Activated CD8-positive, alpha-beta T cell treated with anti-CD3 and anti-CD28 coated beads for 36 hours (primary cell): ENCODE data around the gene SUCLA2. TPM values are rescaled to one million over a fixed set of nuclear protein-coding genes. Genes with fewer than 3 reads are reported as not detected.

Source experiments
- ATAC-seq: fragments of 200-7000 bp; cut with Tn5 transposase; one replicate; pipeline ENCODE4 v1.10.0; 2021; ENCODE audit warnings: mild to moderate bottlenecking, moderate library complexity
- CTCF ChIA-PET: fragments of 350-600 bp; sonication (Branson Sonifier 250); formaldehyde crosslinking; loops from one replicate; lab custom pipeline; 2021; ENCODE audit warnings: antibody characterized with exemption; lab: Charles Lee
- POLR2A ChIA-PET: fragments of 350-600 bp; sonication (Branson Sonifier 250); formaldehyde crosslinking; loops from one replicate; lab custom pipeline; 2021; ENCODE audit warnings: antibody characterized with exemption; lab: Charles Lee
- DNase-seq: peaks from one replicate; pipeline ENCODE4 v3.0.0-alpha.2; 2020
- H3K27ac Mint-ChIP-seq: one replicate; pipeline ENCODE4 v1.8.0; 2021; ENCODE audit warnings: mild to moderate bottlenecking, mixed read lengths
- H3K27me3 Mint-ChIP-seq: one replicate; pipeline ENCODE4 v1.8.0; 2021; ENCODE audit warnings: mixed read lengths
- H3K36me3 Mint-ChIP-seq: one replicate; pipeline ENCODE4 v1.8.0; 2021; ENCODE audit warnings: low read depth, mixed read lengths
- H3K4me1 Mint-ChIP-seq: one replicate; pipeline ENCODE4 v1.8.0; 2021; ENCODE audit warnings: low read depth, mixed read lengths
- H3K4me3 Mint-ChIP-seq: one replicate; pipeline ENCODE4 v1.8.0; 2021; ENCODE audit warnings: mild to moderate bottlenecking, moderate library complexity, mixed read lengths
- H3K9me3 Mint-ChIP-seq: one replicate; pipeline ENCODE4 v1.8.0; 2021; ENCODE audit warnings: mixed read lengths
- intact Hi-C: fragments of 100-400 bp; cut with micrococcal nuclease; formaldehyde crosslinking; loops from one replicate; pipeline ENCODE4 v1.10.0; 2022
- total RNA-seq, 2 experiments: library from RNA; stranded (reverse); gene quantifications; one replicate each; pipeline ENCODE4 v1.2.3, GENCODE V29; 2021
- TF ChIP-seq, protein P1 (sequence below): fragments of 200-600 bp; IDR thresholded peaks from one replicate; pipeline ENCODE4 v1.8.0; 2022; ENCODE audit warnings: antibody characterized with exemption, mild to moderate bottlenecking

SUCLA2 gene
- total RNA-seq, 2 experiments from 2014 or later: 42.2 to 44.7 TPM

GRCh38 chr13:48000559-48001113 lies 437 bp downstream of the SUCLA2 start:
- DNase-seq (peak; percentile 17), ATAC-seq (peak; percentile 28)
- Mint-ChIP-seq H3K4me3 (peak overlapping the region; percentile 90), H3K27ac (peak overlapping the region; percentile 84), H3K9me3 (no peaks in the 10 kb centered on the region), H3K36me3 (peaks cover 13% of the 10 kb centered on the region), H3K27me3 (no peaks in the 10 kb centered on the region), H3K4me1 (peaks cover 30% of the 10 kb centered on the region)
- ChIA-PET POLR2A (interaction anchor here (0.6 to 1.0 kb wide), 2 partner anchors 12 to 36 kb away, joined by 3 to 4 read pairs; partner anchors contain the start of gene NUDT15), CTCF (interaction anchor here (1.0 kb wide), 1 partner anchor 37 kb away, joined by 3 read pairs; the partner anchor contains the start of gene NUDT15)
- intact Hi-C loops: no loop called here
- TF ChIP-seq, protein P1, sequence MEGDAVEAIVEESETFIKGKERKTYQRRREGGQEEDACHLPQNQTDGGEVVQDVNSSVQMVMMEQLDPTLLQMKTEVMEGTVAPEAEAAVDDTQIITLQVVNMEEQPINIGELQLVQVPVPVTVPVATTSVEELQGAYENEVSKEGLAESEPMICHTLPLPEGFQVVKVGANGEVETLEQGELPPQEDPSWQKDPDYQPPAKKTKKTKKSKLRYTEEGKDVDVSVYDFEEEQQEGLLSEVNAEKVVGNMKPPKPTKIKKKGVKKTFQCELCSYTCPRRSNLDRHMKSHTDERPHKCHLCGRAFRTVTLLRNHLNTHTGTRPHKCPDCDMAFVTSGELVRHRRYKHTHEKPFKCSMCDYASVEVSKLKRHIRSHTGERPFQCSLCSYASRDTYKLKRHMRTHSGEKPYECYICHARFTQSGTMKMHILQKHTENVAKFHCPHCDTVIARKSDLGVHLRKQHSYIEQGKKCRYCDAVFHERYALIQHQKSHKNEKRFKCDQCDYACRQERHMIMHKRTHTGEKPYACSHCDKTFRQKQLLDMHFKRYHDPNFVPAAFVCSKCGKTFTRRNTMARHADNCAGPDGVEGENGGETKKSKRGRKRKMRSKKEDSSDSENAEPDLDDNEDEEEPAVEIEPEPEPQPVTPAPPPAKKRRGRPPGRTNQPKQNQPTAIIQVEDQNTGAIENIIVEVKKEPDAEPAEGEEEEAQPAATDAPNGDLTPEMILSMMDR: no peak

DNA sequence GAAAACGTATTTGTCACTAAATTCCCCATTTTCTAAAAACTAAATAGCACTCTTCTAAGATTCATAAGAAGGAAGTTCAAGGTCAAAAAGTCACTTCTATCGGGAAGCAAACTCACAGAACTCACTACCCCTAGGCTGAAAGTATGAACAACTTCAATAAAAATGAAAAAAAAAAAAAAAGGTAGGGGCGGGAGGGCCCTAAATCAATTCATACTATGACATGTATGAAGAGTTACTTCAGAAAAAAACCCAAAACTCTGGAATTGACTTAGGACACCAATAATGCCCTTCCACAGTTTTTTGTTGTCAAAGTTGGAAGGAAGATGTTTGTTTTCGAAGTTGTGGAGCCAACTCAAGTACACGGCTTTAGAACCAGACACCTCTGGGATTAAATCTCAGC lies 1.1 kb downstream of the SUCLA2 start:
- Mint-ChIP-seq H3K9me3 (no peaks in the 10 kb centered on the region), H3K4me1 (peaks cover 30% of the 10 kb centered on the region), H3K4me3 (peak overlapping the region; percentile 90), H3K27ac (no peak overlapping the region), H3K27me3 (no peaks in the 10 kb centered on the region), H3K36me3 (peaks cover 13% of the 10 kb centered on the region)
- no peak for DNase-seq
- ChIA-PET POLR2A (interaction anchor here (1.0 kb wide), 1 partner anchor 37 kb away, joined by 4 read pairs; the partner anchor contains the start of gene NUDT15), CTCF (no interaction called here)
- ATAC-seq: no peak
- intact Hi-C loops: no loop called here
- TF ChIP-seq, protein P1: no peak

- no peak for ATAC-seq
- H3K27ac Mint-ChIP-seq: no peak overlapping the region
- POLR2A ChIA-PET: no interaction called here
Observed at GRCh38 chr13:47997384-47997783, 3.7 kb downstream of the SUCLA2 start.

GRCh38 chr13:47991859-47992258 lies 9.2 kb downstream of the SUCLA2 start:
- intact Hi-C loops: no loop called here
- Mint-ChIP-seq H3K4me1 (peaks cover 5% of the 10 kb centered on the region), H3K27ac (no peak overlapping the region), H3K27me3 (no peaks in the 10 kb centered on the region), H3K36me3 (peaks cover 40% of the 10 kb centered on the region), H3K9me3 (no peaks in the 10 kb centered on the region), H3K4me3 (no peak overlapping the region)
- ChIA-PET CTCF (no interaction called here), POLR2A (no interaction called here)
- ATAC-seq (no peak), DNase-seq (no peak)
- TF ChIP-seq, protein P1: no peak

More at GRCh38 chr13:47997384-47997783, 3.7 kb downstream of the SUCLA2 start:
- TF ChIP-seq, protein P1: no peak
- no peaks in the 10 kb centered on the region for H3K27me3 Mint-ChIP-seq
- peaks cover 30% of the 10 kb centered on the region for H3K4me1 Mint-ChIP-seq
- intact Hi-C loops: no loop called here
- H3K36me3 Mint-ChIP-seq: peaks cover 27% of the 10 kb centered on the region
- DNase-seq: no peak
- no peak overlapping the region for H3K4me3 Mint-ChIP-seq
- CTCF ChIA-PET: no interaction called here
- no peaks in the 10 kb centered on the region for H3K9me3 Mint-ChIP-seq

DNA sequence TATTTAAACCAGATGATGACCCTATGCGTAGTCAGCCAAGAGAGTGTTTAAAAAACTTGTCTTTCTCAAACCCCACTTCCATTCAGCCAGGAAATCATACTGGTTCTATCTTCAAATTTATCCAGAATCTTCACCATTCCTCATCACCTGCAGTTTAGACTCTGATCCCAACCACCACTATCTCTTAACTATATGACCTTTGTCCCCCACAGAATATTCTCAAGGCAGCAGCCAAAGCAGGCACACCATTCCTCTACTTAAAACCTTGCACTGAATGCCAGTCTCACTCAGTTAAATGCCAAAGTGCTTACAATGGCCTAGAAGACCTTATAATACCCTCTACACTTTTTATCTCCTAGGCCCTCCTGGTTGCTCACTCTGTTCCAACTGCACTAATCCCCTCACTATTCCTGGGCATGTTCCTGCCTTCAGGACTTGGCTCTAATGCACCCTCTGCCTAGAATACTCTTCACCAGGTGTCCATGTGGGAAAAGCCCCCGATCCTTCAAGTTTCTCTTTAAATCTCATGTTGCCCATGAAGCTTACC lies 10.1 kb downstream of the SUCLA2 start:
- Mint-ChIP-seq H3K9me3 (no peaks in the 10 kb centered on the region), H3K4me1 (peaks cover 3% of the 10 kb centered on the region), H3K27ac (no peak overlapping the region), H3K27me3 (no peaks in the 10 kb centered on the region), H3K36me3 (peaks cover 43% of the 10 kb centered on the region), H3K4me3 (no peak overlapping the region)
- ChIA-PET POLR2A (no interaction called here), CTCF (no interaction called here)
- DNase-seq (no peak), ATAC-seq (no peak)
- TF ChIP-seq, protein P1: no peak
- intact Hi-C loops: no loop called here
